SU-DHL-6 (cell line): ENCODE data around the gene TAF10.

Source experiments
- CTCF ChIP-seq: fragments of 200-600 bp; sonication (generic); IDR thresholded peaks from one replicate; pipeline ENCODE4 v1.5.1; 2017; ENCODE audit warnings: antibody characterized with exemption, mild to moderate bottlenecking, low read length, moderate library complexity; ENCODE audit not compliant: insufficient read depth, poor library complexity, severe bottlenecking
- EZH2phosphoT487 ChIP-seq: fragments of 200-600 bp; sonication (generic), shearing (Covaris generic); conservative IDR thresholded peaks from 2 replicates; pipeline ENCODE4 v1.6.1; 2018; ENCODE audit warnings: mild to moderate bottlenecking, antibody characterized with exemption, low read length, moderate library complexity, mixed read lengths

DNA sequence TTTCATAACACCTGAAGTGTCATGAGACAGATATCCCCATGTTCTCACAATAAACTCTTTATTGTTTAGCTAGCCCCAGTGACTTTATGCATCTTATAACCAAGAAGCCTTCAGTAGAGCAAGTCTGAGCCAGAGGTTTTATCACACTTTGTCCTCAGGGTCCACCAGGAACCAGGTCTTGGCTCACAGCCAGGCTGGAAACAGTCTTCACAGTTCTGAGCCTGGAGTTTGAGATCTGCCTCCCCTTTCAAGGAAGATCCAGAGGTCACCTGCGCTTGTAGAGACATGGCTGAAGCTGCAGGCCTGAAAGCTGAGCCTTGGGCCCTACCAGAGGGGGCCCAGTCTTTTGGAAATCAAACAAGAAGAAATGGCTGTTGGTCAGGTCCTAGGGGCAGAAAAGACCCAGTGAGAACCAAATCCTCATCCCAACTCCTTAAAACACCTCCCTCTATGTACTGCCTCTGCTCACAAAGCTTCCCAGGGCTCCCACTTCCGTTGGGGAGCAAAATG is 12.1 kb downstream of the TAF10 start:
- TF ChIP-seq CTCF = no peak
- TF ChIP-seq EZH2phosphoT487 = no peak
